Choroid plexus epithelial cell (primary cell): ENCODE measurements around the gene RPTOR.

Experiments used
- DNase-seq: peaks from one replicate; pipeline ENCODE4 v3.0.0-alpha.2; 2010; ENCODE audit warnings: low read depth
- H3K4me3 ChIP-seq: 2 replicates; pipeline ENCODE4 v1.5.1; 2011; ENCODE audit warnings: low read depth, mild to moderate bottlenecking, control low read depth, low read length, moderate library complexity
- CTCF ChIP-seq: conservative IDR thresholded peaks from 2 replicates; pipeline ENCODE4 v1.5.1; 2011; ENCODE audit warnings: low read depth, mild to moderate bottlenecking, control low read depth, inconsistent platforms, low read length, moderate library complexity

Gene RPTOR

DNA sequence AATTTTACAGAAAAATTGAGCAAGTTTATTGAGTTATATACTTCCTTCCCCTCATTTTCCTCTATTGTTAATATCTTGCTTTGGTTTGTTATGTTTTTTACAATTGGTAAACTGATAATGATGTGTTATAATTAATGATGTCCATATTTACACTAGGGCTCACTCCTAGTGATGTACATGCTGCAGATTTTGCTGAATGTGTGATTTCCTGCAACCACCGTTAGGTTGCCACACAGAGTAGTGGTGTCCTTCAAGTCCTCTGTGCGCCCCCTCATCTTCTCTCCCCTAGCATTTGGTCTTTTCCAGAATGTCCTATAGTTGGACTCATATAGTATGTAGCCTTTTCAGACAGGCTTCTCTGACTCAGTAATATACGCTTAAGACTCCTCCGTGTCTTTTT lies 167.5 kb downstream of the RPTOR start:
- no peak for TF ChIP-seq CTCF
- no peak overlapping the region for H3K4me3 ChIP-seq
- no peak for DNase-seq

DNA sequence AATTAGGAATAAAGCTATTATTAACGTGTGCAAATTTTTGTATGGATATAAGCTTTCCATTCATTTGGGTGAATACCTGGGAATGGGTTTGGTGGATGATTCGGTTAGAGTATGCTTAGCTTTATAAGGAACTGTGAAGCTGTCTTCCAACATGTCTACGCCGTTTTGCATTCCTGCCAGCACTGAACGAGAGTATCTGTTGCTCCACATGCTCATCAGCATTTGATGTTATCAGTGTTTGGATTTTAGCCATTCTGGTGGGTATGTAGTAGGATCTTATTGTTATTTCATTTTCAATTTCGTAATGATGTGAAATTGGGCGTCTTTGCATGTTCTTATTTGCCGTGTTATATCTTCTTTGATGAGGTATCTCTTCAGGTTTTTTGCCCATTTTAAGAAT lies 168.0 kb downstream of the RPTOR start:
- TF ChIP-seq CTCF: no peak
- H3K4me3 ChIP-seq: no peak overlapping the region
- no peak for DNase-seq

GRCh38 chr17:80716986-80717719 lies 172.5 kb downstream of the RPTOR start:
- DNase-seq: no peak

DNA sequence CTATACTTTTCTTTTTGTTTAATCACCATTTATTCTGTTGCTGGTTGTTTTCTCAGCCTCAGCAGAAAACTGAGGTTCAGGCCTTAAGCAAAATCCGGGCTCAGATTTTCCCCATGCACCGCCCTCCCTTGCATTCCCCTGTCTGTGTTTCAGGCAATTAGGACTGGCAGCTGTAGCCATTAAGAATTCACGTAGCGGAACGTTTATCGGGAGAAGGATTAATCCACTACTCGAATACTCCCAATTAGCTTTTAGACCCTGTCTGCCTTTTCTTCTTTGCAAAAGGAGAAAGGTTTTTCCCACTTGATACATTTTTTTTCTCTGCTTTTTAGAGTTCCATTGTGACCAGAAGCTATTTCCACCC lies 173.1 kb downstream of the RPTOR start:
- H3K4me3 ChIP-seq: no peak overlapping the region
- no peak for DNase-seq
- TF ChIP-seq CTCF: no peak

More at GRCh38 chr17:80716986-80717719, 172.5 kb downstream of the RPTOR start:
- no peak overlapping the region for H3K4me3 ChIP-seq
- TF ChIP-seq CTCF: no peak

- no peak for DNase-seq
- no peak for TF ChIP-seq CTCF
- H3K4me3 ChIP-seq: no peak overlapping the region
Measured at GRCh38 chr17:80718428-80718827, 173.8 kb downstream of the RPTOR start.

DNA sequence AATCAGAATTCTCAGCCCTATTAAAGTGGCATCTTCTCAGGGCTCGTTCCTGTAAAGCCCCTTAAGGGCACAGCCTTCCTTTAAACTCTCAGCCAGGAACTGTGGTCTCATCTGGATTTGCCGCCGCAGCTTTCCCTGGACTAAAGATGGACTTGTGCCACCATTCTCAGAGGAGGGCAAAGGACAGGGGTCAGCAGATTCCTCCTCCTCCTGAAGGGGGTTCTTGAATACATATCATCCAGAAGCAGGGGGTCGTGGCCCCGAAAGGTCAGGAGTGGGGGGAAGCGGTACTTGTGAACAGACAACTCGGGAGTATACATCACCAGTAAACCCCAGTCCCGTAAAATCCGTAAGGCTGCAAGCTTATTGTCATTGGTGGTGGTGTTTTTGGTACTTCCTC lies 174.8 kb downstream of the RPTOR start:
- TF ChIP-seq CTCF: no peak
- H3K4me3 ChIP-seq: no peak overlapping the region
- DNase-seq: no peak
